Smooth muscle cell (in vitro differentiated cells): ENCODE measurements around the gene CGNL1. TPM values are rescaled to one million over a fixed set of nuclear protein-coding genes. Genes with fewer than 3 reads are reported as not detected.

ENCODE experiments used
- DNase-seq: peaks from one replicate; lab custom pipeline; 2025; ENCODE audit not compliant: unreplicated experiment; lab: John Stamatoyannopoulos, UW
- H2AFZ ChIP-seq: fragments of 200-600 bp; sonication (generic); 2 replicates; pipeline ENCODE4 v1.6.0; 2016; ENCODE audit warnings: antibody characterized with exemption, low read depth, mild to moderate bottlenecking
- H3F3A ChIP-seq: fragments of 200-600 bp; sonication (generic); 2 replicates; pipeline ENCODE4 v1.6.0; 2017; ENCODE audit warnings: antibody characterized with exemption, low read depth
- H3K27ac ChIP-seq: fragments of 200-600 bp; sonication (generic); 2 replicates; pipeline ENCODE4 v1.5.1; 2016; ENCODE audit warnings: low read depth, mild to moderate bottlenecking
- H3K27me3 ChIP-seq: fragments of 200-600 bp; sonication (generic); 2 replicates; pipeline ENCODE4 v1.6.1; 2016; ENCODE audit warnings: low read depth, mild to moderate bottlenecking
- H3K36me3 ChIP-seq: fragments of 200-600 bp; sonication (generic); 2 replicates; pipeline ENCODE4 v1.5.1; 2016; ENCODE audit warnings: low read depth
- H3K4me1 ChIP-seq: fragments of 200-600 bp; sonication (generic); 2 replicates; pipeline ENCODE4 v1.5.1; 2016; ENCODE audit warnings: low read depth
- H3K4me2 ChIP-seq: fragments of 200-600 bp; sonication (generic); 2 replicates; pipeline ENCODE4 v1.6.0; 2016; ENCODE audit warnings: mild to moderate bottlenecking
- H3K4me3 ChIP-seq: fragments of 200-600 bp; sonication (generic); 2 replicates; pipeline ENCODE4 v1.5.1; 2016; ENCODE audit warnings: mild to moderate bottlenecking
- H3K79me2 ChIP-seq: fragments of 200-600 bp; sonication (generic); 2 replicates; pipeline ENCODE4 v1.6.0; 2016; ENCODE audit warnings: low read depth, mild to moderate bottlenecking
- H3K9ac ChIP-seq: fragments of 200-600 bp; sonication (generic); 2 replicates; pipeline ENCODE4 v1.6.0; 2016; ENCODE audit warnings: low read depth
- H3K9me3 ChIP-seq: fragments of 200-600 bp; sonication (generic); replicated peaks from 2 replicates; pipeline ENCODE4 v1.5.1; 2016; ENCODE audit warnings: low read depth
- H4K20me1 ChIP-seq: fragments of 200-600 bp; sonication (generic); 2 replicates; pipeline ENCODE4 v1.6.0; 2016; ENCODE audit warnings: low read depth
- CTCF ChIP-seq: fragments of 200-600 bp; sonication (generic); IDR thresholded peaks from 2 replicates; pipeline ENCODE4 v1.5.1; 2017; ENCODE audit warnings: borderline replicate concordance, mild to moderate bottlenecking, antibody characterized with exemption; ENCODE audit not compliant: insufficient read depth, poor library complexity, severe bottlenecking
- WGBS: methylation state at CpG from one replicate; pipeline ENCODE4 v1.1.7; 2016; ENCODE audit warnings: low lambda C conversion rate; 5-methylcytosine and 5-hydroxymethylcytosine counted together
- polyA plus RNA-seq: library from polyadenylated mRNA; unstranded; fragments of >200 nt; fragmentation: Nextera tagmentation; extraction: Ambion mirVana; gene quantifications from 2 replicates; pipeline ENCODE4 v1.2.1, GENCODE V29; 2016
- total RNA-seq: library from RNA; depleted of rRNA; stranded (reverse); fragments of >200 nt; gene quantifications from 2 replicates; pipeline ENCODE4 v1.2.3, GENCODE V29; 2014

The CGNL1 gene
- total and polyA plus RNA-seq, 2 experiments from 2014 or later, result 4.2 to 9.5 TPM

GRCh38 chr15:57578288-57578900 lies 202.1 kb downstream of the CGNL1 start:
- Histone ChIP-seq H3K36me3 (no peaks in the 10 kb centered on the region), H3K27me3 (no peaks in the 10 kb centered on the region), H3K9ac (no peak overlapping the region), H3F3A (no peaks in the 10 kb centered on the region), H3K79me2 (no peaks in the 10 kb centered on the region), H3K27ac (no peak overlapping the region), H4K20me1 (no peaks in the 10 kb centered on the region), H3K4me2 (no peak overlapping the region), H3K9me3 (no peaks in the 10 kb centered on the region), H3K4me1 (no peaks in the 10 kb centered on the region), H3K4me3 (no peak overlapping the region), H2AFZ (no peak overlapping the region)
- 76% methylated on average over 6 of the region's 6 CpGs for WGBS
- TF ChIP-seq CTCF, result no peak
- no peak for DNase-seq

- Histone ChIP-seq H3F3A (no peaks in the 10 kb centered on the region), H3K27me3 (no peaks in the 10 kb centered on the region), H3K27ac (no peak overlapping the region), H4K20me1 (no peaks in the 10 kb centered on the region), H3K9ac (no peak overlapping the region), H3K4me3 (no peak overlapping the region), H3K36me3 (no peaks in the 10 kb centered on the region), H3K4me1 (no peaks in the 10 kb centered on the region), H3K9me3 (no peaks in the 10 kb centered on the region), H3K79me2 (no peaks in the 10 kb centered on the region), H2AFZ (no peak overlapping the region), H3K4me2 (no peak overlapping the region)
- no peak for TF ChIP-seq CTCF
- DNase-seq, result no peak
- 89% methylated on average over 8 of the region's 8 CpGs for WGBS
These were observed 204.1 kb downstream of the CGNL1 start for GRCh38 chr15:57580428-57580827.

- no peak overlapping the region for H3K4me3 ChIP-seq
- 90% methylated on average over 5 of the region's 5 CpGs for WGBS
- no peaks in the 10 kb centered on the region for H3K4me1 ChIP-seq
- H3K9ac ChIP-seq, result no peak overlapping the region
- H3K79me2 ChIP-seq, result no peaks in the 10 kb centered on the region
- H2AFZ ChIP-seq, result no peak overlapping the region
- no peaks in the 10 kb centered on the region for H3F3A ChIP-seq
- no peak for DNase-seq
- no peaks in the 10 kb centered on the region for H4K20me1 ChIP-seq
- no peak overlapping the region for H3K27ac ChIP-seq
- TF ChIP-seq CTCF, result no peak
- H3K4me2 ChIP-seq, result no peak overlapping the region
- no peaks in the 10 kb centered on the region for H3K9me3 ChIP-seq
- H3K27me3 ChIP-seq, result no peaks in the 10 kb centered on the region
- H3K36me3 ChIP-seq, result no peaks in the 10 kb centered on the region
These were observed 204.6 kb downstream of the CGNL1 start for GRCh38 chr15:57580866-57581265.

GRCh38 chr15:57582090-57582489 lies 205.8 kb downstream of the CGNL1 start:
- Histone ChIP-seq H3K36me3 (no peaks in the 10 kb centered on the region), H3K9ac (no peak overlapping the region), H3K4me1 (no peaks in the 10 kb centered on the region), H3K27ac (no peak overlapping the region), H3K4me2 (no peak overlapping the region), H3K27me3 (no peaks in the 10 kb centered on the region), H2AFZ (no peak overlapping the region), H4K20me1 (no peaks in the 10 kb centered on the region), H3K79me2 (no peaks in the 10 kb centered on the region), H3K9me3 (no peaks in the 10 kb centered on the region), H3F3A (no peaks in the 10 kb centered on the region), H3K4me3 (no peak overlapping the region)
- TF ChIP-seq CTCF, result no peak
- no peak for DNase-seq
- WGBS, result 93% methylated on average over 1 of the region's 1 CpG
